ENCODE results near the gene L3MBTL4. TPM values are rescaled to one million over a fixed set of nuclear protein-coding genes. Genes with fewer than 3 reads are reported as not detected.

The L3MBTL4 gene
- total and polyA plus RNA-seq, 8 donors, result 5.7 to 13.9 (median 6.9) TPM

DNA sequence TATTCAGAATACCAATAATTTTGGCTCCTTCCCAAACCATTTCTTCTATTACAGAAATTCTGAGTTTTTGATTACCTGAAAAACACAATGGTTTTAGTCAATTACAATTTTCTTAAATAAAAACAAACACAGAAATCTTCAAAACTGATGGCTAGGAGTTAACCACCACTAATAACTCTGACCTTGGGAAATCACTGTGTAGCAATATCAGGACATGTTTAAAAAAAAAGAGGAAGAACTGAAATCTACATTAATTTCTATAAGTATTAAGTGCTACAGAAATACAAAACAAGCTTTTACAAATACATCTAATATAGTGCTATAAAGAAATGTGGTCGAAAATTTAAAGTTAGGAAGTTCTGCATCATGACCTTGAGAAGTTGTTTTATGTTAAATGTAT lies 14.9 kb downstream of the L3MBTL4 start:
- DNase-seq, result no peak
- H3K4me1 ChIP-seq, result no peaks in the 10 kb centered on the region
- H3K9me3 ChIP-seq, result no peaks in the 10 kb centered on the region
- no peak overlapping the region for H3K4me3 ChIP-seq
- H3K27me3 ChIP-seq, result no peaks in the 10 kb centered on the region
- intact Hi-C loops (cut with DNase I), result no loop called here
- ATAC-seq, result no peak
- TF ChIP-seq, protein P1, sequence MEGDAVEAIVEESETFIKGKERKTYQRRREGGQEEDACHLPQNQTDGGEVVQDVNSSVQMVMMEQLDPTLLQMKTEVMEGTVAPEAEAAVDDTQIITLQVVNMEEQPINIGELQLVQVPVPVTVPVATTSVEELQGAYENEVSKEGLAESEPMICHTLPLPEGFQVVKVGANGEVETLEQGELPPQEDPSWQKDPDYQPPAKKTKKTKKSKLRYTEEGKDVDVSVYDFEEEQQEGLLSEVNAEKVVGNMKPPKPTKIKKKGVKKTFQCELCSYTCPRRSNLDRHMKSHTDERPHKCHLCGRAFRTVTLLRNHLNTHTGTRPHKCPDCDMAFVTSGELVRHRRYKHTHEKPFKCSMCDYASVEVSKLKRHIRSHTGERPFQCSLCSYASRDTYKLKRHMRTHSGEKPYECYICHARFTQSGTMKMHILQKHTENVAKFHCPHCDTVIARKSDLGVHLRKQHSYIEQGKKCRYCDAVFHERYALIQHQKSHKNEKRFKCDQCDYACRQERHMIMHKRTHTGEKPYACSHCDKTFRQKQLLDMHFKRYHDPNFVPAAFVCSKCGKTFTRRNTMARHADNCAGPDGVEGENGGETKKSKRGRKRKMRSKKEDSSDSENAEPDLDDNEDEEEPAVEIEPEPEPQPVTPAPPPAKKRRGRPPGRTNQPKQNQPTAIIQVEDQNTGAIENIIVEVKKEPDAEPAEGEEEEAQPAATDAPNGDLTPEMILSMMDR (IDR thresholded peaks at IDR 0.05), result no peak
- no peaks in the 10 kb centered on the region for H3K36me3 ChIP-seq
- no peak overlapping the region for H3K27ac ChIP-seq

DNA sequence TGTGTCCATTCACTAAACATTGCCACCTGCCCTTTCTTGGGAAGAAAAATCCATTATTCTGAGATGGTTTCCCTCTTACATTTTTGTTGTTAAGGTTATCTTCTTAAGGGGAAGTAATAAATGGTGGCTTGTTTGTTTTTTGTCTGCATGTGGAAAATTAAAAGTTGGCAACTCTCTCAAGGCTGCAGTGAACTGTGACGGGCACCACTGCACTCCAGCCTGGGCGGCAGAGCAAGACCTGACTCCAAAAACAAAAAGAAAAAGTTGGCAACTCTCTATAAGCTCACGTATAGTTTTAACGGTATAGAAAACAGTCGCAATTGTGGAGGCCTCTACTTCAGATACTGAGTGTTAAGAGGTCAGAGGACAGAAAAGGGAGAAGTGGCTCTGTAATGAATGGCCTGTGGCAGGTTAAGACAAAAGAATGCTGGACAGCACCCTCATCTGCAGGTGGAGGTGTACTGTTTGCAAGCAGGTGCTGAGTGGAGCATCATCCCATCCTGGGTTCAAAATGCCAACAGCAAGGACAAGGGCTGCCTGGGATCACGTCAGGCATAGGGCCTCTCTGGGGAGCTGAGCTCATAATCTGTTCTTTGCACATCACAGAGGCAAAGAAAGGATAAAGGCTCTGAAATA lies 16.7 kb downstream of the L3MBTL4 start:
- TF ChIP-seq, protein P1 (IDR thresholded peaks at IDR 0.05), result no peak
- DNase-seq, result no peak
- no peaks in the 10 kb centered on the region for H3K4me1 ChIP-seq
- intact Hi-C loops (cut with DNase I), result no loop called here
- H3K4me3 ChIP-seq, result no peak overlapping the region
- no peak overlapping the region for H3K27ac ChIP-seq
- no peaks in the 10 kb centered on the region for H3K9me3 ChIP-seq
- ATAC-seq, result no peak
- no peaks in the 10 kb centered on the region for H3K27me3 ChIP-seq
- H3K36me3 ChIP-seq, result no peaks in the 10 kb centered on the region

DNA sequence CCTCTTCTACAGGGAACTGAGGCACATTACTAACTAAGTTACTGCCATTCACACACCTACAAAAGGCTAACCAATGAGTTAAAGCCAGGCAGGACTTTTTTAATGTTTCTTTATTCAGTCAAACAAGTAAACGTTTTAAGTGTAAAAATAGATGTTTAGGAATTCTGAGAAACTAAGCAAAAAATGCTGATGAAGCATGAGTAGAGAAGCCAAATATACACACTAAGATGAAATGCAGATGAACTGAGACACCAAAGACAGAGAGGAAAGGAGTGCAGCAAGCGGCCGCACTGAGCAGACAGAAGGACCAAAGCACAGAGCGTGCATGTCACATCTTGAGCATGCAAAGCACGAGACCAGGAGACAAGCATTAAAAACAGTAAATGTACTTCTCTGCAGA lies 17.9 kb downstream of the L3MBTL4 start:
- intact Hi-C loops (cut with DNase I), result no loop called here
- ATAC-seq, result no peak
- no peak for DNase-seq
- Histone ChIP-seq H3K9me3 (peaks cover 0 to 7% of the 10 kb centered on the region in 2 donors), H3K27me3 (no peaks in the 10 kb centered on the region), H3K27ac (no peak overlapping the region), H3K4me1 (no peaks in the 10 kb centered on the region), H3K36me3 (no peaks in the 10 kb centered on the region), H3K4me3 (no peak overlapping the region)
- TF ChIP-seq, protein P1 (IDR thresholded peaks at IDR 0.05), result no peak

DNA sequence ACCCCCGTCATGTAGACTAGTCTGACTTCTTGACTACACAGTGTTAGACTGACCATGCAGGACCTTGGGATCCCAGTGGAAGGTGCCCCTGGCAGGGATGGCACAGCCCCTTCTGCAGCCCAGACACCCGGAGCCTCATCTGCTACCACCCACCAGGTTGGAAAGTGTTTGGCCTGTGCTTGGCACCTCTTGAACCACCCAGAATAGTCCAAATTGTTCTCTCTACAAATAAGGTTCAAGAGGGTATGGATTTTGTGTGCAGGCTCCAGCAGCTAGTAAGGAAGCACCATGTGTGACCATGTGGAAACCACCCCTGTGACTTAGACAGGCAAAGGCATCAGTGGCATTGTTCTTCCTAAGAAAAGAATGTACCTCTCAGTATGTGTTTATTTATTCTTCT lies 18.4 kb downstream of the L3MBTL4 start:
- Histone ChIP-seq H3K4me3 (no peak overlapping the region), H3K36me3 (no peaks in the 10 kb centered on the region), H3K4me1 (no peaks in the 10 kb centered on the region), H3K27ac (no peak overlapping the region), H3K27me3 (no peaks in the 10 kb centered on the region), H3K9me3 (peaks cover 0 to 13% of the 10 kb centered on the region in 2 donors)
- TF ChIP-seq, protein P1 (IDR thresholded peaks at IDR 0.05), result no peak
- no peak for ATAC-seq
- intact Hi-C loops (cut with DNase I), result no loop called here
- no peak for DNase-seq

DNA sequence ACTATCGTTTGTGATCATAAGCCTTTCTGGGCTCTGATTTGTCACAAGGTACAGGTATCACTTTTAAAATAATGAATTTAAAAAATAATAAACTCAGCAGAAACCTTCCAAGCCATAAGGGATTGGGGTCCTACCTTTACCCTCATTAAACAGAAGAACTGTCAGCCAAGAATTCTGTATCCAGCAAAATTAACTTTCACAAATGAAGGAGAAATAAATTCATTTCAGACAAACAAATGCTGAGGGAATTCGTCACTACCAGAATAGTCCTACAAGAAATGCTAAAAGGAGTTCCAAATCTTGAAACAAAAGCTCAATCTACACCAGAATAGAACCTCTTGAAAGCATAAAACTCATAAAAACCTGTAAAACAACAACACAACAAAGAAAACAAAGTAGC lies 25.7 kb downstream of the L3MBTL4 start:
- H3K4me1 ChIP-seq, result no peaks in the 10 kb centered on the region
- DNase-seq (no peak), ATAC-seq (no peak)
- peaks cover 0 to 44% of the 10 kb centered on the region in 2 donors for H3K9me3 ChIP-seq
- H3K27ac ChIP-seq, result no peak overlapping the region
- TF ChIP-seq, protein P1 (IDR thresholded peaks at IDR 0.05), result no peak
- intact Hi-C loops (cut with DNase I), result no loop called here
- no peak overlapping the region for H3K4me3 ChIP-seq
- no peaks in the 10 kb centered on the region for H3K36me3 ChIP-seq
- no peaks in the 10 kb centered on the region for H3K27me3 ChIP-seq

All from left lung (tissue), 10 donors.